ENCODE results near the gene ACOX2.

- TF ChIP-seq ZNF565 (CRISPR knock-in tag; conservative IDR thresholded peaks at IDR 0.05; ENCODE audit: low read depth): no peak
- no peak for TF ChIP-seq RARB (CRISPR knock-in tag; IDR thresholded peaks at IDR 0.05)
- no peak for TF ChIP-seq ZFP3 (CRISPR knock-in tag; IDR thresholded peaks at IDR 0.05)
- TF ChIP-seq PPARA (CRISPR knock-in tag; IDR thresholded peaks at IDR 0.05; ENCODE audit: borderline replicate concordance): no peak
- no peak for TF ChIP-seq CSDC2 (CRISPR knock-in tag; IDR thresholded peaks at IDR 0.05)
- no peak for TF ChIP-seq PATZ1 (CRISPR knock-in tag; IDR thresholded peaks at IDR 0.05; ENCODE audit: borderline replicate concordance)
- TF ChIP-seq ISL1 (CRISPR knock-in tag; IDR thresholded peaks at IDR 0.05): no peak
- no peak for TF ChIP-seq ESRRG (CRISPR knock-in tag; IDR thresholded peaks at IDR 0.05)
- TF ChIP-seq CREB5 (CRISPR knock-in tag; IDR thresholded peaks at IDR 0.05; ENCODE audit: low read depth): no peak
- TF ChIP-seq, protein P1, sequence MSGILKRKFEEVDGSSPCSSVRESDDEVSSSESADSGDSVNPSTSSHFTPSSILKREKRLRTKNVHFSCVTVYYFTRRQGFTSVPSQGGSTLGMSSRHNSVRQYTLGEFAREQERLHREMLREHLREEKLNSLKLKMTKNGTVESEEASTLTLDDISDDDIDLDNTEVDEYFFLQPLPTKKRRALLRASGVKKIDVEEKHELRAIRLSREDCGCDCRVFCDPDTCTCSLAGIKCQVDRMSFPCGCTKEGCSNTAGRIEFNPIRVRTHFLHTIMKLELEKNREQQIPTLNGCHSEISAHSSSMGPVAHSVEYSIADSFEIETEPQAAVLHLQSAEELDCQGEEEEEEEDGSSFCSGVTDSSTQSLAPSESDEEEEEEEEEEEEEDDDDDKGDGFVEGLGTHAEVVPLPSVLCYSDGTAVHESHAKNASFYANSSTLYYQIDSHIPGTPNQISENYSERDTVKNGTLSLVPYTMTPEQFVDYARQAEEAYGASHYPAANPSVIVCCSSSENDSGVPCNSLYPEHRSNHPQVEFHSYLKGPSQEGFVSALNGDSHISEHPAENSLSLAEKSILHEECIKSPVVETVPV (CRISPR knock-in tag; IDR thresholded peaks at IDR 0.05): no peak
- TF ChIP-seq ZFP30 (CRISPR knock-in tag; IDR thresholded peaks at IDR 0.05): no peak
- no peak for TF ChIP-seq ARNTL (CRISPR knock-in tag; IDR thresholded peaks at IDR 0.05; ENCODE audit: borderline replicate concordance, low read depth)
Measured at GRCh38 chr3:58491506-58492402, 45.2 kb downstream of the ACOX2 start, which contains the start of gene KCTD6.

Data from SK-N-SH treated with all-trans-retinoic acid at 6 μM for 48 hours (cell line).